NCI-H510A treated with DMSO at 0.1 percent for 48 hours (cell line): Measurements from ENCODE around the gene ZFP91.

ENCODE experiments used
- DNase-seq: peaks from one replicate; lab custom pipeline; 2025; lab: John Stamatoyannopoulos, UW

The ZFP91 gene

GRCh38 chr11:58631378-58631777, 52.5 kb downstream of the ZFP91 start:
- DNase-seq = no peak

GRCh38 chr11:58632510-58632909, 53.6 kb downstream of the ZFP91 start:
- DNase-seq = no peak

- no peak for DNase-seq
Observed at GRCh38 chr11:58636587-58636986, 57.7 kb downstream of the ZFP91 start.

GRCh38 chr11:58637371-58637770, 58.5 kb downstream of the ZFP91 start:
- DNase-seq = no peak

- DNase-seq = no peak
Observed at GRCh38 chr11:58639103-58639502, 60.2 kb downstream of the ZFP91 start.

- no peak for DNase-seq
Observed at GRCh38 chr11:58639669-58640068, 60.8 kb downstream of the ZFP91 start.

- DNase-seq = no peak
Observed at GRCh38 chr11:58640386-58641023, 61.6 kb downstream of the ZFP91 start.

GRCh38 chr11:58641341-58641740, 62.5 kb downstream of the ZFP91 start:
- DNase-seq = no peak

- DNase-seq = no peak
Observed at GRCh38 chr11:58641803-58642581, 63.1 kb downstream of the ZFP91 start.

GRCh38 chr11:58645854-58646253, 67.0 kb downstream of the ZFP91 start:
- DNase-seq = no peak

- no peak for DNase-seq
Observed at GRCh38 chr11:58647141-58647699, 68.4 kb downstream of the ZFP91 start.

GRCh38 chr11:58647866-58648265, 69.0 kb downstream of the ZFP91 start:
- DNase-seq = no peak

GRCh38 chr11:58649623-58650022, 70.8 kb downstream of the ZFP91 start:
- DNase-seq = no peak

- no peak for DNase-seq
Observed at GRCh38 chr11:58650496-58650895, 71.6 kb downstream of the ZFP91 start.

GRCh38 chr11:58652726-58653280, 73.9 kb downstream of the ZFP91 start:
- DNase-seq = no peak

GRCh38 chr11:58654079-58654907, 75.4 kb downstream of the ZFP91 start:
- peak; percentile 43 for DNase-seq

GRCh38 chr11:58654908-58655296, 76.0 kb downstream of the ZFP91 start:
- no peak for DNase-seq

GRCh38 chr11:58656348-58656747, 77.5 kb downstream of the ZFP91 start:
- no peak for DNase-seq

- DNase-seq = no peak
Observed at GRCh38 chr11:58658623-58659022, 79.8 kb downstream of the ZFP91 start.

- no peak for DNase-seq
Observed at GRCh38 chr11:58659404-58659803, 80.5 kb downstream of the ZFP91 start.

- no peak for DNase-seq
Observed at GRCh38 chr11:58659910-58660570, 81.2 kb downstream of the ZFP91 start.
